ENCODE results near the gene CARS2. TPM values are rescaled to one million over a fixed set of nuclear protein-coding genes. Genes with fewer than 3 reads are reported as not detected.
"Not testable (repeated sequence)": the region's sequence is repeated elsewhere in the genome, so short reads cannot be mapped to it uniquely, and the experiment has no call there.

The CARS2 gene
- total RNA-seq, 4 donors from 2014 or later = 27.4 to 229 (median 53.8) TPM

GRCh38 chr13:110635405-110636002 is 70.4 kb downstream of the CARS2 start:
- no peak overlapping the region for H3K27ac ChIP-seq
- no peak overlapping the region for H3K4me3 ChIP-seq
- no peaks in the 10 kb centered on the region for H3K4me1 ChIP-seq
- DNase-seq = no peak
- H3K36me3 ChIP-seq = no peaks in the 10 kb centered on the region
- H3K27me3 ChIP-seq = no peaks in the 10 kb centered on the region
- TF ChIP-seq CTCF (IDR thresholded peaks at IDR 0.05) (no peak), POLR2A (IDR thresholded peaks at IDR 0.05) (no peak)
- no peaks in the 10 kb centered on the region for H3K9me3 ChIP-seq
- intact Hi-C loops (cut with DNase I; ENCODE audit: low total_unique reads) = no loop called here

GRCh38 chr13:110634558-110634957 is 71.4 kb downstream of the CARS2 start:
- H3K27ac ChIP-seq = no peak overlapping the region
- no peaks in the 10 kb centered on the region for H3K36me3 ChIP-seq
- TF ChIP-seq POLR2A (IDR thresholded peaks at IDR 0.05) (no peak), CTCF (IDR thresholded peaks at IDR 0.05) (no peak)
- no peak for DNase-seq
- H3K4me3 ChIP-seq = no peak overlapping the region
- no peaks in the 10 kb centered on the region for H3K27me3 ChIP-seq
- intact Hi-C loops (cut with DNase I; ENCODE audit: low total_unique reads) = no loop called here
- no peaks in the 10 kb centered on the region for H3K9me3 ChIP-seq
- H3K4me1 ChIP-seq = no peaks in the 10 kb centered on the region

- no peak for TF ChIP-seq POLR2A (IDR thresholded peaks at IDR 0.05)
- no peak for TF ChIP-seq CTCF (IDR thresholded peaks at IDR 0.05)
- H3K9me3 ChIP-seq = no peaks in the 10 kb centered on the region
- H3K4me1 ChIP-seq = no peaks in the 10 kb centered on the region
- no peak for DNase-seq
- intact Hi-C loops (cut with DNase I; ENCODE audit: low total_unique reads) = no loop called here
- H3K27ac ChIP-seq = no peak overlapping the region
- H3K27me3 ChIP-seq = no peaks in the 10 kb centered on the region
- no peak overlapping the region for H3K4me3 ChIP-seq
- no peaks in the 10 kb centered on the region for H3K36me3 ChIP-seq
Observed at GRCh38 chr13:110633776-110634175, 72.1 kb downstream of the CARS2 start.

GRCh38 chr13:110632255-110632654 is 73.7 kb downstream of the CARS2 start:
- H3K9me3 ChIP-seq; intact Hi-C loops (cut with DNase I; ENCODE audit: low total_unique reads); H3K36me3 ChIP-seq; H3K27me3 ChIP-seq; DNase-seq; H3K4me1 ChIP-seq; H3K4me3 ChIP-seq; H3K27ac ChIP-seq: not testable (repeated sequence)

GRCh38 chr13:110630566-110631119 is 75.3 kb downstream of the CARS2 start:
- intact Hi-C loops (cut with DNase I; ENCODE audit: low total_unique reads) = no loop called here
- Histone ChIP-seq H3K4me1 (no peaks in the 10 kb centered on the region), H3K27ac (no peak overlapping the region), H3K36me3 (no peaks in the 10 kb centered on the region), H3K27me3 (no peaks in the 10 kb centered on the region), H3K9me3 (no peaks in the 10 kb centered on the region), H3K4me3 (no peak overlapping the region)
- DNase-seq = no peak
- TF ChIP-seq CTCF (IDR thresholded peaks at IDR 0.05) (no peak), POLR2A (IDR thresholded peaks at IDR 0.05) (no peak)

All from uterus (tissue), 4 donors.